OCI-LY1 (cell line): ENCODE measurements around the gene PTX4.

ENCODE experiments used
- H2AFZ ChIP-seq: fragments of 200-600 bp; sonication (generic), shearing (Covaris generic); 2 replicates; pipeline ENCODE4 v1.6.0; 2014; ENCODE audit warnings: antibody characterized with exemption, mild to moderate bottlenecking, low read length
- H3F3A ChIP-seq: fragments of 200-600 bp; sonication (generic), shearing (Covaris generic); 2 replicates; pipeline ENCODE4 v1.6.0; 2014; ENCODE audit warnings: mild to moderate bottlenecking, antibody characterized with exemption, low read length, moderate library complexity; ENCODE audit not compliant: insufficient read depth
- H3K27ac ChIP-seq: fragments of 200-600 bp; sonication (generic); 2 replicates; pipeline ENCODE4 v1.5.1; 2014; ENCODE audit warnings: low read length, mixed run types, mild to moderate bottlenecking, low read depth; ENCODE audit not compliant: poor library complexity, severe bottlenecking
- H3K27me3 ChIP-seq: fragments of 200-600 bp; sonication (generic); 2 replicates; pipeline ENCODE4 v1.6.0; 2014; ENCODE audit warnings: antibody characterized with exemption, mild to moderate bottlenecking, low read length, moderate library complexity; ENCODE audit not compliant: insufficient read depth
- H3K36me3 ChIP-seq: fragments of 200-600 bp; sonication (generic); 2 replicates; pipeline ENCODE4 v1.6.1; 2014; ENCODE audit warnings: mild to moderate bottlenecking, antibody characterized with exemption, low read length, moderate library complexity, mixed read lengths; ENCODE audit not compliant: insufficient read depth
- H3K4me1 ChIP-seq: fragments of 200-600 bp; sonication (generic); 2 replicates; pipeline ENCODE4 v1.5.1; 2014; ENCODE audit warnings: mild to moderate bottlenecking, low read length, moderate library complexity; ENCODE audit not compliant: insufficient read depth, severe bottlenecking
- H3K4me2 ChIP-seq: fragments of 200-600 bp; sonication (generic), shearing (Covaris generic); 2 replicates; pipeline ENCODE4 v1.6.1; 2014; ENCODE audit warnings: low read length
- H3K4me3 ChIP-seq: fragments of 200-600 bp; sonication (generic); 2 replicates; pipeline ENCODE4 v1.5.1; 2014; ENCODE audit warnings: low read length, low read depth, mild to moderate bottlenecking, mixed read lengths; ENCODE audit not compliant: poor library complexity, severe bottlenecking
- H3K79me2 ChIP-seq: fragments of 200-600 bp; shearing (Covaris generic); 2 replicates; pipeline ENCODE4 v1.6.1; 2016; ENCODE audit warnings: mixed run types, low read length, mixed read lengths; ENCODE audit not compliant: insufficient read depth
- H3K9ac ChIP-seq: fragments of 200-600 bp; sonication (generic), shearing (Covaris generic); 2 replicates; pipeline ENCODE4 v1.6.1; 2014; ENCODE audit warnings: mild to moderate bottlenecking, low read length, mixed read lengths
- H3K9me2 ChIP-seq: fragments of 200-600 bp; sonication (generic), shearing (Covaris generic); 2 replicates; pipeline ENCODE4 v1.6.1; 2014; ENCODE audit warnings: low read depth, mild to moderate bottlenecking, low read length, mixed read lengths
- H3K9me3 ChIP-seq: fragments of 200-600 bp; shearing (Covaris generic); 2 replicates; pipeline ENCODE4 v1.6.1; 2014; ENCODE audit warnings: low read length, mixed read lengths
- H4K20me1 ChIP-seq: fragments of 200-600 bp; sonication (generic), shearing (Covaris generic); 2 replicates; pipeline ENCODE4 v1.6.0; 2016; ENCODE audit warnings: mild to moderate bottlenecking, low read length; ENCODE audit not compliant: insufficient read depth
- CTCF ChIP-seq: fragments of 200-600 bp; sonication (generic), shearing (Covaris generic); IDR thresholded peaks from 2 replicates; pipeline ENCODE4 v1.5.1; 2017; ENCODE audit warnings: mild to moderate bottlenecking, antibody characterized with exemption, low read length, moderate library complexity, mixed read lengths
- EZH2 ChIP-seq: fragments of 200-600 bp; sonication (generic), shearing (Covaris generic); IDR thresholded peaks from 2 replicates; pipeline ENCODE4 v1.8.0; 2017; ENCODE audit warnings: borderline replicate concordance, mixed run types, mild to moderate bottlenecking, antibody characterized with exemption, low read length, moderate library complexity, mixed read lengths

Gene PTX4

GRCh38 chr16:1528921-1529537 is 40.3 kb upstream of the PTX4 start:
- no peaks in the 10 kb centered on the region for H3K4me1 ChIP-seq
- H3K4me3 ChIP-seq: no peak overlapping the region
- H3K4me2 ChIP-seq: no peak overlapping the region
- no peaks in the 10 kb centered on the region for H3F3A ChIP-seq
- TF ChIP-seq EZH2: no peak
- no peak for TF ChIP-seq CTCF
- H2AFZ ChIP-seq: no peak overlapping the region
- H3K79me2 ChIP-seq: no peaks in the 10 kb centered on the region
- H3K9me2 ChIP-seq: no peaks in the 10 kb centered on the region
- no peak overlapping the region for H3K9ac ChIP-seq
- H4K20me1 ChIP-seq: no peaks in the 10 kb centered on the region
- H3K27ac ChIP-seq: no peak overlapping the region
- H3K9me3 ChIP-seq: no peaks in the 10 kb centered on the region
- no peaks in the 10 kb centered on the region for H3K27me3 ChIP-seq
- no peaks in the 10 kb centered on the region for H3K36me3 ChIP-seq

GRCh38 chr16:1527836-1528811 is 39.4 kb upstream of the PTX4 start:
- no peaks in the 10 kb centered on the region for H3K27me3 ChIP-seq
- no peak overlapping the region for H3K4me2 ChIP-seq
- H3K9me3 ChIP-seq: no peaks in the 10 kb centered on the region
- H3K9me2 ChIP-seq: no peaks in the 10 kb centered on the region
- no peaks in the 10 kb centered on the region for H4K20me1 ChIP-seq
- H3K4me3 ChIP-seq: no peak overlapping the region
- H3K36me3 ChIP-seq: no peaks in the 10 kb centered on the region
- no peaks in the 10 kb centered on the region for H3K79me2 ChIP-seq
- H3F3A ChIP-seq: no peaks in the 10 kb centered on the region
- no peak overlapping the region for H3K9ac ChIP-seq
- no peaks in the 10 kb centered on the region for H3K4me1 ChIP-seq
- H3K27ac ChIP-seq: no peak overlapping the region
- TF ChIP-seq CTCF (no peak), EZH2 (no peak)
- H2AFZ ChIP-seq: no peak overlapping the region

GRCh38 chr16:1526608-1527555 is 38.1 kb upstream of the PTX4 start:
- TF ChIP-seq CTCF: no peak
- TF ChIP-seq EZH2: no peak
- H3K4me3 ChIP-seq: no peak overlapping the region
- no peaks in the 10 kb centered on the region for H3K9me2 ChIP-seq
- H3K9me3 ChIP-seq: no peaks in the 10 kb centered on the region
- H3F3A ChIP-seq: no peaks in the 10 kb centered on the region
- no peak overlapping the region for H2AFZ ChIP-seq
- no peak overlapping the region for H3K4me2 ChIP-seq
- H3K27ac ChIP-seq: no peak overlapping the region
- no peaks in the 10 kb centered on the region for H3K79me2 ChIP-seq
- H3K27me3 ChIP-seq: no peaks in the 10 kb centered on the region
- no peaks in the 10 kb centered on the region for H4K20me1 ChIP-seq
- no peaks in the 10 kb centered on the region for H3K36me3 ChIP-seq
- no peak overlapping the region for H3K9ac ChIP-seq
- H3K4me1 ChIP-seq: no peaks in the 10 kb centered on the region
